WI38 (cell line): ENCODE results near the gene FBXL7.

Source experiments
- H3K4me3 ChIP-seq: 2 replicates; pipeline ENCODE4 v1.5.1; 2011; ENCODE audit warnings: low read depth, mild to moderate bottlenecking, control low read depth, low read length
- CTCF ChIP-seq: IDR thresholded peaks from 2 replicates; pipeline ENCODE4 v1.5.1; 2012; ENCODE audit warnings: low read depth, mild to moderate bottlenecking, control low read depth, low read length

FBXL7 gene

GRCh38 chr5:15693382-15693728, 193.4 kb downstream of the FBXL7 start:
- no peak for TF ChIP-seq CTCF
- no peak overlapping the region for H3K4me3 ChIP-seq

DNA sequence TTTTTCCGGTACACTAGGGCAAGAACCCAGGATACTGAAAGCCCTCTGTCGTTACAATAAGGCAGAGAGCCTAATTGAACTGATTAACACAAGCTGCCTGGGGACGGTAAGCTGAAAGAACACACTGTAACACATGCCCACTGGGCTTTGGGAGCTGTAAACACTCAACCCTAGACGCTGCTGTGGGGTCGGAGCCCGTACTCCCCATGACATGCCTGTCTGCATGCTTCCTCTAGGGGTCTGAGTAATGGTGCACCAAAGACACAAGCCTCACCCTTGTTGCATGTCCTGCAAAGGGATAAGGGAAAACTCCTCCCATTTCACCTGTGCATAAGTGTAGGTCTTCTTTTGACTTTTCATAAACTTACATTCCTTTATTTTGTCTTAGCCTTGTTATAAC, 194.0 kb downstream of the FBXL7 start:
- no peak overlapping the region for H3K4me3 ChIP-seq
- no peak for TF ChIP-seq CTCF

DNA sequence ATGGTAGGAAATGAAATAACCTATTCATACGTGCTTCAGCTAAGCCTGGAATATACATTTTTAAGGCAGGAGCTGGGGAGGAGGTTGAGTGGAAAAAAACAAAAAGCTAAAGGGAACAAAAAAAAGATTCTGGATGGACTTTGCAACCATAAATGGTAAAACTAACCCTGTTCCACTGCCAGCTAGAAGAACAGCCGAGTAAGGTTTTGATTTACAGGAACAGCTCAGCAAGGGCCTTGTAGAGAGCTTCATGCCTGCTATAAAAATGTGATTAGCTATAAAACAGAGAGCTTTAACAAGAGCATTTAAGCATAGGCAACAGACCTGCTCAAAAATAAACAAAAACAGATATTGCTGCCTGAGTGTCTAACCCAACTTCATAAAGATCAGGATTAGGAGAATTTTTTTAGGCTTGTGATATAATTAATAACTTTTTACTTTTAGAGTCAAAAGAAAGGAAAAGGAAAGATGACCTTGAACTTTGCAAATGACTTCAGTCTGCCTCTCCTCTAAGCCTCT, 194.8 kb downstream of the FBXL7 start:
- TF ChIP-seq CTCF, result no peak
- no peak overlapping the region for H3K4me3 ChIP-seq

GRCh38 chr5:15695215-15695731, 195.3 kb downstream of the FBXL7 start:
- TF ChIP-seq CTCF, result no peak
- H3K4me3 ChIP-seq, result no peak overlapping the region

DNA sequence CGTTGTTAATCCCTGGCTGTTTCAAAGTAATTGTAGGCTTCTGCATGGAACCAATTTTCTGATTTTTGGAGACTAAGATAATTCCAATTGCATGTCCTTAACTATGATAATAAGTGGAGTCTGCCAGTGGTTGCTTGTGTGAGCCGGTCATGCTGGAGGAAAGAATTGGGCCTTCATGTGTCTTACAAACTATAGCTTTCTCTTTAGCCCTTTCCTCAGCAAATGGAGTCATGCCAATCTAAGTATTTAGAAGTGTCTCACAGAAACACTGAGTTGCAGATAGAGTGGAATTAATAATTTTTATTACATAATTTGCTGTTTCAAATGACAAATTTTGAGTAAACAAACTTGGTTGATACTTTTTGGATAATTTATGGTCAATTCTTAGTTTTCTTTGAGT, 200.4 kb downstream of the FBXL7 start:
- TF ChIP-seq CTCF, result no peak
- no peak overlapping the region for H3K4me3 ChIP-seq

DNA sequence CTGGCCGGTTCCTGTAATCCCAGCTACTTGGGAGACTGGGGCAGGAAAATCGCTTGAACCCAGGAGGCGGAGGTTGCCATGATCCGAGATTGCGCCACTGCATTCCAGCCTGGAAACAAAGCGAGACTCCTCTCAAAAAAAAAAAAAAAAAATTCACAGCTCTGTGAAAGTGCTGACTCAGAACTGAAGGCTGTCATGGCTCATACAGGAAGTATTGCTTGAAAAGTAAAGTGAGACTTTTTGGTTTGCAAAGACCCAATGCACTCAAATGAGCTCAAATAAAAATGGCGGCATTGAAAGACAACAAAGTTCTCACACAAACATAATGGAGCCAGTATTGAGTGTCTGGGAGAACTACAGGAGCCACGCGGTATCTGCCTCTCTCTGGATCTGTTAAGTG, 202.1 kb downstream of the FBXL7 start:
- no peak overlapping the region for H3K4me3 ChIP-seq
- TF ChIP-seq CTCF, result no peak

- no peak overlapping the region for H3K4me3 ChIP-seq
- TF ChIP-seq CTCF, result no peak
These were observed 203.9 kb downstream of the FBXL7 start for GRCh38 chr5:15703901-15704300.
